NB4 (cell line): ENCODE measurements around the gene HP1BP3.

Experiments
- MYC ChIP-seq: IDR thresholded peaks from 2 replicates; pipeline ENCODE4 v1.6.1; 2011; ENCODE audit warnings: low read depth, low read length
- POLR2A ChIP-seq: IDR thresholded peaks from 2 replicates; pipeline ENCODE4 v1.6.1; 2011; ENCODE audit warnings: mild to moderate bottlenecking; ENCODE audit not compliant: insufficient read length; ENCODE audit errors: extremely low read depth
- TF ChIP-seq, protein P1 (sequence below): IDR thresholded peaks from one replicate; pipeline ENCODE4 v1.5.1; 2012; ENCODE audit warnings: low read depth, low read length

DNA sequence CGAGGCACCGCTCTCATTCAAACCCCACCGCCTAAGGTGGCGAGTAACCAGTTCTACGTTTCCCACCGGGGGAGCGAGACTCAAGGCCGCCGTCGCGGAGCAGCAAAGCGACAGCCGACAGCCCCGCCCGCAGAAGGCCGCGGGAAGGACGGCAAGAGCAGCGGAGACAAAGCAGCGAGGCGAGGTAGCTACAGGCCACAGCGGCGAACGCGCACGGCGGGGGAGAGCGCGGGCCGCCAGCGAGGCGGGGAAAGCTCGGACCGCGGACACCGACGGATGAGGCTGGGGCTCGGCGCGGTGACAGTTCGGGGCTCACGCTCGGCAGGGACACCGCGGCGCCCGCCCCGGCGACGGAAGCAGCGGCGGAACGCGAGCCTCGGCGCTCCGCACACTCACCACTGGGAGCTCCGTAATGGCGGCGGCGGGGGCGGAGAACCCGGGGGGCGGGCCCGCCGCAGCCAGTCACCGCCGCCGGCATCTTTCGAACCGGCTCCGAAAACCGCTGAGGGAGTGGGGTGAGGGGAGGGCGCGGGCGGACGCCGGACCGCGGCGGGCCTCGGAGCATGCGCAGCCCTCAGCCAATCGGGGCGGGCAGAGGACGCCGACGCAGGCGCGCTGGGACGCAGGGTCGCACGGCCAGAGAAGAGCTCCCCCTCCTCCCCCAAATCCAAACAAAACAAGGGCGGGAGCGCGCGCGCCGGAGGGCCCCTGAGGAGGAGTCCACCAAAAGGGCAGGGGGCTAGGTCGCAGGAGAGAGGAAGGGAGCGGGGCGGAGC is 666 bp downstream of the HP1BP3 start:
- TF ChIP-seq, protein P1, sequence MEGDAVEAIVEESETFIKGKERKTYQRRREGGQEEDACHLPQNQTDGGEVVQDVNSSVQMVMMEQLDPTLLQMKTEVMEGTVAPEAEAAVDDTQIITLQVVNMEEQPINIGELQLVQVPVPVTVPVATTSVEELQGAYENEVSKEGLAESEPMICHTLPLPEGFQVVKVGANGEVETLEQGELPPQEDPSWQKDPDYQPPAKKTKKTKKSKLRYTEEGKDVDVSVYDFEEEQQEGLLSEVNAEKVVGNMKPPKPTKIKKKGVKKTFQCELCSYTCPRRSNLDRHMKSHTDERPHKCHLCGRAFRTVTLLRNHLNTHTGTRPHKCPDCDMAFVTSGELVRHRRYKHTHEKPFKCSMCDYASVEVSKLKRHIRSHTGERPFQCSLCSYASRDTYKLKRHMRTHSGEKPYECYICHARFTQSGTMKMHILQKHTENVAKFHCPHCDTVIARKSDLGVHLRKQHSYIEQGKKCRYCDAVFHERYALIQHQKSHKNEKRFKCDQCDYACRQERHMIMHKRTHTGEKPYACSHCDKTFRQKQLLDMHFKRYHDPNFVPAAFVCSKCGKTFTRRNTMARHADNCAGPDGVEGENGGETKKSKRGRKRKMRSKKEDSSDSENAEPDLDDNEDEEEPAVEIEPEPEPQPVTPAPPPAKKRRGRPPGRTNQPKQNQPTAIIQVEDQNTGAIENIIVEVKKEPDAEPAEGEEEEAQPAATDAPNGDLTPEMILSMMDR: no peak
- TF ChIP-seq POLR2A: peak; percentile 78
- no peak; the same call in none of the 2 replicates for TF ChIP-seq MYC
